GM23338 (cell line): ENCODE data around the gene ANKRD44.

Experiments used
- CTCF ChIP-seq, 2 experiments: fragments of 200-600 bp in 1 of 2; sonication (generic) in 1 of 2; conservative IDR thresholded peaks; 2 replicates each; pipeline versions ENCODE4 v1.5.1 to v1.6.1; 2016 to 2017; ENCODE audit warnings: antibody characterized with exemption in 2 of 2, low read depth in 2 of 2, mild to moderate bottlenecking in 2 of 2, moderate library complexity in 1 of 2
- EZH2 ChIP-seq: fragments of 200-600 bp; sonication (generic); IDR thresholded peaks from one replicate; pipeline ENCODE4 v1.8.0; 2017; ENCODE audit warnings: antibody characterized with exemption, mild to moderate bottlenecking, low read depth; ENCODE audit not compliant: unreplicated experiment
- POLR2AphosphoS5 ChIP-seq: IDR thresholded peaks from 2 replicates; pipeline ENCODE4 v1.6.1; 2016; ENCODE audit warnings: antibody characterized with exemption, low read depth

GRCh38 chr2:197028230-197028629 lies 282.4 kb downstream of the ANKRD44 start:
- TF ChIP-seq EZH2, result no peak
- TF ChIP-seq CTCF (conservative IDR thresholded peaks at IDR 0.05; ENCODE audit: low read depth in 2 of 2), result no peak
- TF ChIP-seq POLR2AphosphoS5, result no peak
